Camera-type eye (tissue), 1 donor: ENCODE measurements around the gene ABCF2. TPM values are rescaled to one million over a fixed set of nuclear protein-coding genes. Genes with fewer than 3 reads are reported as not detected.

Experiments
- total RNA-seq: library from RNA; depleted of rRNA; stranded (reverse); fragments of >200 nt; gene quantifications from one replicate; pipeline ENCODE4 v1.2.3, GENCODE V29; 2014

The ABCF2 gene
- total RNA-seq: 32.5 TPM

GRCh38 chr7:151226875-151227782, at the start of gene ABCF2:
Gene ABCF2 (minus strand): TSS chr7:151227205. CDS start chr7:151226458, 747 bp downstream.

GRCh38 chr7:151248346-151249033, 21.5 kb upstream of the ABCF2 start, which contains the start of gene SMARCD3:
Gene SMARCD3 (minus strand): TSS chr7:151248694. CDS start chr7:151248562, 132 bp downstream.

GRCh38 chr7:151232091-151232916, 5.3 kb upstream of the ABCF2 start, which contains the start of gene CHPF2:
Gene CHPF2 (plus strand): TSS chr7:151232483. CDS start chr7:151234012, 1,529 bp downstream.

GRCh38 chr7:151210087-151210854, 16.7 kb downstream of the ABCF2 start, which contains the start of gene H2BK1:
Gene H2BK1 (minus strand): TSS chr7:151210488. CDS start chr7:151210318, 170 bp downstream.

GRCh38 chr7:151186640-151187408, 40.2 kb downstream of the ABCF2 start, which contains the start of gene ASB10:
Gene ASB10 (minus strand): TSS chr7:151187250. CDS start chr7:151187130, 120 bp downstream.

GRCh38 chr7:151167197-151167961, 59.6 kb downstream of the ABCF2 start, which contains the start of gene GBX1:
Gene GBX1 (minus strand): TSS chr7:151167694. CDS start chr7:151167548, 146 bp downstream.

Other genes with a start within 250 kb of the ABCF2 start
- gene KCNH2, start 248.9 kb downstream of the ABCF2 start, total RNA-seq: 22.7 TPM
- gene NOS3, start 236.2 kb downstream of the ABCF2 start, total RNA-seq: 7.9 TPM
- gene ATG9B, start 202.7 kb downstream of the ABCF2 start, total RNA-seq: 1.9 TPM
- gene ABCB8, start 198.8 kb downstream of the ABCF2 start, total RNA-seq: 23.3 TPM
- gene ASIC3, start 178.7 kb downstream of the ABCF2 start, total RNA-seq: 4.4 TPM
- gene CDK5, start 169.3 kb downstream of the ABCF2 start, total RNA-seq: 18.6 TPM
- gene SLC4A2, start 167.6 kb downstream of the ABCF2 start, total RNA-seq: 69.0 TPM
- 65.1 TPM for gene FASTK, start 146.4 kb downstream of the ABCF2 start, total RNA-seq
- 21.1 TPM for gene TMUB1, start 143.7 kb downstream of the ABCF2 start, total RNA-seq
- 68.7 TPM for gene AGAP3, start 140.7 kb downstream of the ABCF2 start, total RNA-seq
- not detected for gene GBX1, start 59.5 kb downstream of the ABCF2 start, total RNA-seq
- 0.44 TPM for gene ASB10, start 40.0 kb downstream of the ABCF2 start, total RNA-seq
- not detected for gene H2BK1, start 16.7 kb downstream of the ABCF2 start, total RNA-seq
- gene CHPF2, start 5.3 kb upstream of the ABCF2 start, total RNA-seq: 31.4 TPM
- 64.0 TPM for gene SMARCD3, start 21.5 kb upstream of the ABCF2 start, total RNA-seq
- gene NUB1, start 114.6 kb upstream of the ABCF2 start, total RNA-seq: 57.6 TPM
- 19.7 TPM for gene WDR86, start 182.8 kb upstream of the ABCF2 start, total RNA-seq
- not detected for gene CRYGN, start 212.9 kb upstream of the ABCF2 start, total RNA-seq